Esophagus (tissue), 2 donors: ENCODE measurements around the gene ANKS1B. TPM values are rescaled to one million over a fixed set of nuclear protein-coding genes. Genes with fewer than 3 reads are reported as not detected.

ENCODE experiments used
- H3K27ac ChIP-seq, 2 donors: one replicate each; pipeline ENCODE4 v1.5.1; 2013; ENCODE audit warnings: low read depth in 2 of 2, mild to moderate bottlenecking in 2 of 2, inconsistent platforms in 1 of 2, low read length in 1 of 2, moderate library complexity in 1 of 2
- H3K27me3 ChIP-seq, 2 donors: one replicate each; pipeline ENCODE4 v1.6.1; 2013; ENCODE audit warnings: low read length in 2 of 2, control low read depth in 1 of 2, mild to moderate bottlenecking in 1 of 2; ENCODE audit not compliant: insufficient read depth in 2 of 2, control insufficient read depth in 1 of 2
- H3K36me3 ChIP-seq, 2 donors: one replicate each; pipeline ENCODE4 v1.6.1; 2013; ENCODE audit warnings: low read length in 1 of 2; ENCODE audit not compliant: control insufficient read depth in 2 of 2, insufficient read depth in 2 of 2
- H3K4me1 ChIP-seq, 2 donors: one replicate each; pipeline ENCODE4 v1.6.1; 2013; ENCODE audit warnings: low read length in 1 of 2; ENCODE audit not compliant: control insufficient read depth in 2 of 2, insufficient read depth in 2 of 2
- H3K4me3 ChIP-seq, 2 donors: one replicate each; pipeline ENCODE4 v1.5.1; 2013; ENCODE audit warnings: low read length in 2 of 2, mild to moderate bottlenecking in 2 of 2, low read depth in 1 of 2, moderate library complexity in 1 of 2
- H3K9me3 ChIP-seq, 2 donors: one replicate each; pipeline ENCODE4 v1.6.1; 2013; ENCODE audit warnings: mild to moderate bottlenecking in 2 of 2, low read depth in 1 of 2, low read length in 1 of 2, moderate library complexity in 1 of 2; ENCODE audit not compliant: control insufficient read depth in 2 of 2, insufficient read depth in 1 of 2
- WGBS, 2 donors: extraction: QIAGEN DNeasy Blood & Tissue Kit; methylation state at CpG; one replicate each; pipeline ENCODE4 v1.1.7; 2013; 5-methylcytosine and 5-hydroxymethylcytosine counted together
- polyA plus RNA-seq, 2 donors: library from polyadenylated mRNA; stranded (reverse); fragments of 200-250 nt; gene quantifications; one replicate each; pipeline ENCODE4 v1.2.3, GENCODE V29; 2013
- donor health status: healthy with polysubstance abuse.
- donor health status: Bipolar disorder and iron deficiency.

Gene ANKS1B
- polyA plus RNA-seq, 2 donors: 0.85 to 1.0 TPM

GRCh38 chr12:99996095-99996494 is 11.4 kb upstream of the ANKS1B start:
- 74 to 81% methylated on average over 6 of the region's 6 CpGs for WGBS, 2 donors

GRCh38 chr12:99985631-99986030 is 895 bp upstream of the ANKS1B start:
- 58 to 61% methylated on average over 3 of the region's 3 CpGs for WGBS, 2 donors

More at GRCh38 chr12:99996095-99996494, 11.4 kb upstream of the ANKS1B start:
- Histone ChIP-seq H3K27ac (no peak overlapping the region), H3K4me1 (no peaks in the 10 kb centered on the region), H3K9me3 (no peaks in the 10 kb centered on the region), H3K27me3 (no peaks in the 10 kb centered on the region), H3K36me3 (no peaks in the 10 kb centered on the region), H3K4me3 (no peak overlapping the region)

GRCh38 chr12:99985129-99985570 is 414 bp upstream of the ANKS1B start:
- H3K27me3 ChIP-seq: no peaks in the 10 kb centered on the region
- H3K27ac ChIP-seq: peak overlapping the region; percentile 62 to 71
- WGBS, 2 donors: 3 to 4% methylated on average over 10 of the region's 10 CpGs
- no peaks in the 10 kb centered on the region for H3K4me1 ChIP-seq
- no peaks in the 10 kb centered on the region for H3K9me3 ChIP-seq
- H3K36me3 ChIP-seq: no peaks in the 10 kb centered on the region
- H3K4me3 ChIP-seq: peak overlapping the region; percentile 59 to 76

More at GRCh38 chr12:99985631-99986030, 895 bp upstream of the ANKS1B start:
- no peaks in the 10 kb centered on the region for H3K27me3 ChIP-seq
- no peaks in the 10 kb centered on the region for H3K36me3 ChIP-seq
- H3K9me3 ChIP-seq: no peaks in the 10 kb centered on the region
- peak overlapping the region in 1 of 2 donors; percentile 76 for H3K4me3 ChIP-seq
- H3K27ac ChIP-seq: no peak overlapping the region
- H3K4me1 ChIP-seq: no peaks in the 10 kb centered on the region

- Histone ChIP-seq H3K36me3 (no peaks in the 10 kb centered on the region), H3K9me3 (no peaks in the 10 kb centered on the region), H3K4me1 (no peaks in the 10 kb centered on the region), H3K27me3 (no peaks in the 10 kb centered on the region), H3K4me3 (peak overlapping the region; percentile 57 to 76), H3K27ac (peak overlapping the region; percentile 29 to 53)
- 12 to 18% methylated on average over 19 to 20 of the region's 20 CpGs for WGBS, 2 donors
These were observed 1.1 kb downstream of the ANKS1B start for GRCh38 chr12:99983456-99984258.

- no peak overlapping the region for H3K4me3 ChIP-seq
- WGBS, 2 donors: 66 to 71% methylated on average over 4 of the region's 4 CpGs
- no peaks in the 10 kb centered on the region for H3K9me3 ChIP-seq
- H3K4me1 ChIP-seq: no peaks in the 10 kb centered on the region
- H3K27ac ChIP-seq: no peak overlapping the region
- H3K27me3 ChIP-seq: no peaks in the 10 kb centered on the region
- no peaks in the 10 kb centered on the region for H3K36me3 ChIP-seq
These were observed 3.0 kb downstream of the ANKS1B start for GRCh38 chr12:99981639-99982190.

GRCh38 chr12:99979471-99979870 is 5.3 kb downstream of the ANKS1B start:
- 63 to 69% methylated on average over 2 of the region's 2 CpGs for WGBS, 2 donors
- H3K9me3 ChIP-seq: no peaks in the 10 kb centered on the region
- no peak overlapping the region for H3K27ac ChIP-seq
- no peak overlapping the region for H3K4me3 ChIP-seq
- H3K4me1 ChIP-seq: no peaks in the 10 kb centered on the region
- no peaks in the 10 kb centered on the region for H3K36me3 ChIP-seq
- no peaks in the 10 kb centered on the region for H3K27me3 ChIP-seq

GRCh38 chr12:99978152-99978551 is 6.6 kb downstream of the ANKS1B start:
- Histone ChIP-seq H3K4me1 (no peaks in the 10 kb centered on the region), H3K36me3 (no peaks in the 10 kb centered on the region), H3K27me3 (no peaks in the 10 kb centered on the region), H3K4me3 (no peak overlapping the region), H3K9me3 (no peaks in the 10 kb centered on the region), H3K27ac (no peak overlapping the region)
- WGBS, 2 donors: 43 to 65% methylated on average over 1 of the region's 1 CpG

GRCh38 chr12:99977550-99977949 is 7.2 kb downstream of the ANKS1B start:
- Histone ChIP-seq H3K4me3 (no peak overlapping the region), H3K27ac (no peak overlapping the region), H3K4me1 (no peaks in the 10 kb centered on the region), H3K9me3 (no peaks in the 10 kb centered on the region), H3K36me3 (no peaks in the 10 kb centered on the region), H3K27me3 (no peaks in the 10 kb centered on the region)
- 49 to 65% methylated on average over 4 of the region's 4 CpGs for WGBS, 2 donors

GRCh38 chr12:99976762-99977161 is 8.0 kb downstream of the ANKS1B start:
- Histone ChIP-seq H3K4me1 (no peaks in the 10 kb centered on the region), H3K9me3 (no peaks in the 10 kb centered on the region), H3K36me3 (no peaks in the 10 kb centered on the region), H3K27ac (no peak overlapping the region), H3K4me3 (no peak overlapping the region), H3K27me3 (no peaks in the 10 kb centered on the region)

- 70 to 75% methylated on average over 2 of the region's 2 CpGs for WGBS, 2 donors
- Histone ChIP-seq H3K9me3 (no peaks in the 10 kb centered on the region), H3K36me3 (no peaks in the 10 kb centered on the region)
These were observed 9.4 kb downstream of the ANKS1B start for GRCh38 chr12:99975321-99975720.

More at GRCh38 chr12:99975321-99975720, 9.4 kb downstream of the ANKS1B start:
- no peak overlapping the region for H3K4me3 ChIP-seq
- H3K4me1 ChIP-seq: no peaks in the 10 kb centered on the region
- H3K27ac ChIP-seq: no peak overlapping the region
- no peaks in the 10 kb centered on the region for H3K27me3 ChIP-seq
